Fibroblast of villous mesenchyme (primary cell): Measurements from ENCODE around the gene PEMT. TPM values are rescaled to one million over a fixed set of nuclear protein-coding genes. Genes with fewer than 3 reads are reported as not detected.

Experiments
- DNase-seq: peaks from one replicate; pipeline ENCODE4 v3.0.0-alpha.2; 2010; ENCODE audit warnings: low read depth
- H3K4me3 ChIP-seq: 2 replicates; pipeline ENCODE4 v1.5.1; 2011; ENCODE audit warnings: low read depth, mild to moderate bottlenecking, low read length
- total RNA-seq: library from RNA; depleted of rRNA; stranded (reverse); fragments of >200 nt; gene quantifications from 2 replicates; pipeline ENCODE4 v1.2.3, GENCODE V29; 2012
- TF ChIP-seq, protein P1 (sequence below): IDR thresholded peaks from 2 replicates; pipeline ENCODE4 v1.5.1; 2012; ENCODE audit warnings: low read depth, mild to moderate bottlenecking, low read length; ENCODE audit not compliant: insufficient read depth

The PEMT gene
- total RNA-seq, 1 donor, result 28.9 TPM

DNA sequence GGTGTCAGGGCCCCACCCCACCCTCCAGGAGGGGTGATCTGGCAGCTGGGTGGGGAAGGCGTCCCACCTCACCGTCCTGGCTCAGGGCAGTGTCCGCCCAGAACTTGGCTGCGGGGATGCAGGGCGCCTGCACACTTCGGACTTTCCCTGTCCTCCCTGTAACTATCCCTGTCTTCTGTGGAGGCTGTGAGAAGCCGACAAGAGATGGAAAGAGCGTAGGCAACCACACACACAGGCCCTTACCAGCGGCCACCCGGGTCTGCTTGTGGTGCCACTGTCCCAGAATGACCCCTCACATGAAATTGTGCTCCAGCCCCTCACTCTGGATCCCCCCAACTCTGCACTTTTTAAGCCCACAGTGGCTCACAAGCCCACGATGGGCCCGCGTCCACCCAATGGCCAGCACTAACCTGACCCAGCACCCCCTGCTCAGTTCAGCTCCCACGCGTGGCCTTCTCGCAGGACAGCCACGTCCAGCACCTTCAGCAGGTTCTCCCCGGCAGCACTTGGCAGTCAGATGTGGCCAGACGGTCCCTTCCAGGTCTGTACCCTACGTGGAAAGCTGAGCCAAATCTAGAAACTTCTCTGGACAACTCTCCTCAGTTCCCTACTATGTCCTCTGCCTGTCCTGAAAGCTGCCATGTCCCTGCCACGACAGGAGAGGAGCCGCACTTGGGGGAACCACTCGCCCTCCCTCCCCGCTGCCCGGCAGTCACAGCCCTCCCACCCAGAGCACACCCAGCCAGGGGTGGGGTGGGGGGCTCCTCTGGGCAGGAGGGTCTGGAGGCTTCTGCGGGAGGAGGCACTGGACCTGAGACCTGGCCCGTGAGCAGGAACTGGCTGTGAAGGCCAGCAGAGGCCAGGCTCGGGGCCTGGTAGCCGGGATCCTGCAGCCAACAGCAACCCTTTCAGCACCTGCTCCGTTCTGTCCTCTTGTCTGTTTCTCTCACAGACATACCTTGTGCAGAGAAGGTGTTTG lies 38.0 kb downstream of the PEMT start:
- H3K4me3 ChIP-seq, result no peak overlapping the region
- TF ChIP-seq, protein P1, sequence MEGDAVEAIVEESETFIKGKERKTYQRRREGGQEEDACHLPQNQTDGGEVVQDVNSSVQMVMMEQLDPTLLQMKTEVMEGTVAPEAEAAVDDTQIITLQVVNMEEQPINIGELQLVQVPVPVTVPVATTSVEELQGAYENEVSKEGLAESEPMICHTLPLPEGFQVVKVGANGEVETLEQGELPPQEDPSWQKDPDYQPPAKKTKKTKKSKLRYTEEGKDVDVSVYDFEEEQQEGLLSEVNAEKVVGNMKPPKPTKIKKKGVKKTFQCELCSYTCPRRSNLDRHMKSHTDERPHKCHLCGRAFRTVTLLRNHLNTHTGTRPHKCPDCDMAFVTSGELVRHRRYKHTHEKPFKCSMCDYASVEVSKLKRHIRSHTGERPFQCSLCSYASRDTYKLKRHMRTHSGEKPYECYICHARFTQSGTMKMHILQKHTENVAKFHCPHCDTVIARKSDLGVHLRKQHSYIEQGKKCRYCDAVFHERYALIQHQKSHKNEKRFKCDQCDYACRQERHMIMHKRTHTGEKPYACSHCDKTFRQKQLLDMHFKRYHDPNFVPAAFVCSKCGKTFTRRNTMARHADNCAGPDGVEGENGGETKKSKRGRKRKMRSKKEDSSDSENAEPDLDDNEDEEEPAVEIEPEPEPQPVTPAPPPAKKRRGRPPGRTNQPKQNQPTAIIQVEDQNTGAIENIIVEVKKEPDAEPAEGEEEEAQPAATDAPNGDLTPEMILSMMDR, result no peak
- no peak for DNase-seq

GRCh38 chr17:17552351-17553216 lies 38.9 kb downstream of the PEMT start:
- TF ChIP-seq, protein P1, result no peak
- DNase-seq, result no peak
- H3K4me3 ChIP-seq, result no peak overlapping the region

DNA sequence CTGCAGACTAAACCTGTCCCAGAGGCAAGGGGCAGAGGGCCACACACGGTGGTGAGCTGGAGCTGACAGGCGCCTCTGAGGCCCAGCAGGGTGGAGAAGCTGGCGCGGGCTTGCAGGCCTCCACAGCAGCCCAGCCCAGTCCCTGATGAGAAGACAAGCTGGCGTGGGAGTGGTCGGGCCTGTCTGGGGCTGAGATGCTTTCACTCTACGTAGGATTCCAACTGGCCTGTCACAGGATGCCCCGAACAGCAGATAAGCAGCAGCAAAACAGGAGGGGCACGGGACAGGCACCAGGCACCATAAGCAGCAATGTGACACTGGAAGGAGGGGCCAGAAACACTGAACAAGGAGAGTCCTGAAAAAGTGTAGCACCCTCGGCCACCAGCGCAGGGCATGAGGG lies 40.1 kb downstream of the PEMT start:
- TF ChIP-seq, protein P1, result no peak
- H3K4me3 ChIP-seq, result no peak overlapping the region
- peak; percentile 45 for DNase-seq

DNA sequence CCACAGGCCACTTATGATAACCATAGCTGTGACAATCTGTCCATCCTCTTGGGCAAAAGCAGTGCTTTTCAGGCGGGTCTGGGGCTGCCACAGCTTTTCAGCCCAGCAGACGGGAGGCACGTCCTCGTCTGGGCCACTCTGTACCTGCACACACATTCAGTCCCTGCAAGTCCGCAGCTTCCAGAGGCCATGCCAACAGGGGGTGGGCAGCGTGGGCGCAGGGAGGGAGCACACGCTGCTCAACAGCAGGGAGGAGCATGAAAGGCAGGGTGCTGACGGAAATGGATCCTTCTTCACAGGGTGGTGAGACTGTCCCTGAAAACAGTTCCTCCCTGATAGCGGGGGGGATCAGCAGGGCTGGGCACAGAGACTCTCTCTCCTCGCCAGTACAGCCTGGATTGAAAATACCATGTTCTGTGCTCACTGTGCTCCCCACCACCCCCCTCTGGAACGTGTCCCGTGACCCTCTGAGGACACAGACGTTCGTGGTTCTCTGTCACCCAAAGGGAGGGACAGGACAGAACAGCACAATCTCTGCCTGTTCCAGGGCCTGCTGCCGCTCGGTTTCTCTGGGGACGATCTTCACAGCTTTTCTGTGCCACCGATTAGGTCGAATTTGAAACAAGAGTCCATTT lies 41.7 kb downstream of the PEMT start:
- DNase-seq, result no peak

GRCh38 chr17:17548044-17548443 lies 43.5 kb downstream of the PEMT start:
- no peak overlapping the region for H3K4me3 ChIP-seq
- TF ChIP-seq, protein P1, result no peak
- no peak for DNase-seq

More for the DNA sequence above, 41.7 kb downstream of the PEMT start:
- no peak overlapping the region for H3K4me3 ChIP-seq
- TF ChIP-seq, protein P1, result no peak

DNA sequence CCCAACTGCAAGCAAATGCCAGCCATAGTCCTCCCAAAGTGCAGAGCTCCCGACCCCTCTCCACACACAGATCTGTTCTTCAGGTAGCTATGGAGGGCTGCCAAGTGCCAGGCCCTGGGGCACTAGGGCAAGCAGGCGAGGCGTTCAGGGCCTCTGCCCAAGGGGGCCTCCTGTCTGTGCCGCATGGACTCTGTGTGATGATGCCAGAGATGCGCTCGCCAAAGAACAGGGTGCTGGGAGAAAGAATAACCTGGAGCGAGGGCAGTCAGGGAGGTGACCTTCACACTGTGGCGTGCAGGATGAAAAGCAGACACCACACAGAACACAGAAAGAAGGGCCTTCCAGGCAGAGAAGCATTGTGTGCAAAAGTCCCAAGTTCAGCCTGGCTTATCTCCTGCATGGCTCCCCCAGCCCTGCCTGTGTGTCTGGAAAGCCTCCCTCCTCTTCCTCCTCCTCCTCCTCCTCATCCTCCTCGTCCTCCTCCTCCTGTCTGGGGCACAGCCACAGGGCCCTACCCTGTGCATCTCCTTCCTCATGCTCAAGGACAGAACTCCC lies 44.2 kb downstream of the PEMT start:
- H3K4me3 ChIP-seq, result no peak overlapping the region
- DNase-seq, result no peak
- TF ChIP-seq, protein P1, result no peak
